ENCODE data around the gene PLEKHH3.

PLEKHH3 gene

GRCh38 chr17:42676424-42677011, at the start of gene PLEKHH3:
Gene PLEKHH3, minus strand, starts transcription at chr17:42676994. Its CDS starts 431 bp downstream, at chr17:42676563.
- no peak for DNase-seq (ENCODE audit: low read depth)

GRCh38 chr17:42725143-42725542, 48.3 kb upstream of the PLEKHH3 start:
- no peak for DNase-seq (ENCODE audit: low read depth)

GRCh38 chr17:42723636-42724035, 46.8 kb upstream of the PLEKHH3 start:
- DNase-seq (ENCODE audit: low read depth): no peak

GRCh38 chr17:42720996-42721583, 44.3 kb upstream of the PLEKHH3 start:
- peak; percentile 31 for DNase-seq (ENCODE audit: low read depth)

GRCh38 chr17:42709561-42709960, 32.8 kb upstream of the PLEKHH3 start:
- DNase-seq (ENCODE audit: low read depth): no peak

- DNase-seq (ENCODE audit: low read depth): no peak
These were observed 31.8 kb upstream of the PLEKHH3 start for GRCh38 chr17:42708588-42708987.

- DNase-seq (ENCODE audit: low read depth): peak; percentile 54
These were observed 29.9 kb upstream of the PLEKHH3 start for GRCh38 chr17:42706732-42707131.

- no peak for DNase-seq (ENCODE audit: low read depth)
These were observed 28.2 kb upstream of the PLEKHH3 start for GRCh38 chr17:42704837-42705494.

- no peak for DNase-seq (ENCODE audit: low read depth)
These were observed 27.7 kb upstream of the PLEKHH3 start for GRCh38 chr17:42704490-42704836.

GRCh38 chr17:42702446-42702845, 25.7 kb upstream of the PLEKHH3 start:
- DNase-seq (ENCODE audit: low read depth): no peak

- DNase-seq (ENCODE audit: low read depth): no peak
These were observed 23.9 kb upstream of the PLEKHH3 start for GRCh38 chr17:42700586-42701289.

GRCh38 chr17:42699415-42699740, 22.6 kb upstream of the PLEKHH3 start:
- no peak for DNase-seq (ENCODE audit: low read depth)

- DNase-seq (ENCODE audit: low read depth): peak; percentile 59
These were observed 22.1 kb upstream of the PLEKHH3 start for GRCh38 chr17:42698736-42699414.

- no peak for DNase-seq (ENCODE audit: low read depth)
These were observed 20.5 kb upstream of the PLEKHH3 start for GRCh38 chr17:42697108-42697811.

- no peak for DNase-seq (ENCODE audit: low read depth)
These were observed 18.7 kb upstream of the PLEKHH3 start for GRCh38 chr17:42695500-42695899.

GRCh38 chr17:42694524-42694923, 17.7 kb upstream of the PLEKHH3 start:
- no peak for DNase-seq (ENCODE audit: low read depth)

GRCh38 chr17:42692489-42692888, 15.7 kb upstream of the PLEKHH3 start:
- DNase-seq (ENCODE audit: low read depth): no peak

- no peak for DNase-seq (ENCODE audit: low read depth)
These were observed 14.3 kb upstream of the PLEKHH3 start for GRCh38 chr17:42691021-42691545.

GRCh38 chr17:42690596-42690995, 13.8 kb upstream of the PLEKHH3 start:
- no peak for DNase-seq (ENCODE audit: low read depth)

GRCh38 chr17:42687707-42688320, 11.0 kb upstream of the PLEKHH3 start:
- no peak for DNase-seq (ENCODE audit: low read depth)

GRCh38 chr17:42686520-42687128, 9.8 kb upstream of the PLEKHH3 start:
- no peak for DNase-seq (ENCODE audit: low read depth)
